Activated T-helper 1 cell treated with Interleukin-2 at 50 U/mL for 16 hours (primary cell): ENCODE results near the gene ANGPTL8.

Experiments used
- DNase-seq: peaks from one replicate; pipeline ENCODE4 v3.0.0-alpha.2; 2020; ENCODE audit warnings: low read depth

ANGPTL8 gene

GRCh38 chr19:11203194-11204075, 36.0 kb upstream of the ANGPTL8 start:
- no peak for DNase-seq

DNA sequence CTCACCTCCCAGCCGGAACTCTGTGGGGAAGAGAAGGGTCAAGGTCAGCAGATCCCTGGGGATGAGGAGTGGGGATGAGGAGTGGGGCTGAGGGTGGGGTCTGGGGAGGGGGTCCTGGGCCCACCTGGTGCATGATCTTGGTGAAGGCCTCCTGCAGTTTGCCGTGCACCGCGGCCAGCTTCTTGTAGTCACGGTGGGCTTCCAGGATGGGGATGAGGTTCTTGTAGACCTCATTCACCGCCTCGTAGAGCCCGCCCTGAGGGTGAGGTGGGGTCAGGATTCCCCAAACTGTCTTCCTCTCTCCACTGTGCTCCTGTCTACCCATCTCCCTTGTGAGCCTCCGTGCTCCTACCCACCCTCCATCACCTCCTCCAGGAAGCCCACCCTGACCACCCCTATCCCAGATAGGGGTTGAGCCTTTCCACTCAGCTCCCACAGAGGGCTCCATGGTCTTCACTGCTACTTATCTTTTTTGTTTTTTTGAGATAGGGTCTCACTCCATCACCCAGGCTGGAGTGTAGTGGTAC, 35.3 kb upstream of the ANGPTL8 start:
- no peak for DNase-seq

DNA sequence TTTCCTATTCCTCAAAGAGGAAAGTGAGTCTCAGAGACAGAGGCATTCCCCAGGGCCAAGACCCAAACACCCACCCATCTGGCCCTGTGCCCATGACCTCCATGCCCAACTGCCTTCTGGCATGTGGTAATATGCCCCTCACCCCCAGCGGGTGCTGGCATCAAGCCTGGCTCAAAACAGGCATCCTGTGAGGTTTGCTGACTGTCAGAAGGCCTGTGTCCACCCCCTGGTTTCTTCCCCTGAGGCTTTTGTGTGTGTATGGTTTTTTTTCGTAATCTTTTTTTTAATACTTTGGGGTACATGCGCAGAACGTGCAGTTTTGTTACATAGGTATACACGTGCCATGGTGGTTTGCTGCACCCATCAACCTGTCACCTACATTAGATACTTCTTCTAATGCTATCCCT, 34.5 kb upstream of the ANGPTL8 start:
- no peak for DNase-seq

DNA sequence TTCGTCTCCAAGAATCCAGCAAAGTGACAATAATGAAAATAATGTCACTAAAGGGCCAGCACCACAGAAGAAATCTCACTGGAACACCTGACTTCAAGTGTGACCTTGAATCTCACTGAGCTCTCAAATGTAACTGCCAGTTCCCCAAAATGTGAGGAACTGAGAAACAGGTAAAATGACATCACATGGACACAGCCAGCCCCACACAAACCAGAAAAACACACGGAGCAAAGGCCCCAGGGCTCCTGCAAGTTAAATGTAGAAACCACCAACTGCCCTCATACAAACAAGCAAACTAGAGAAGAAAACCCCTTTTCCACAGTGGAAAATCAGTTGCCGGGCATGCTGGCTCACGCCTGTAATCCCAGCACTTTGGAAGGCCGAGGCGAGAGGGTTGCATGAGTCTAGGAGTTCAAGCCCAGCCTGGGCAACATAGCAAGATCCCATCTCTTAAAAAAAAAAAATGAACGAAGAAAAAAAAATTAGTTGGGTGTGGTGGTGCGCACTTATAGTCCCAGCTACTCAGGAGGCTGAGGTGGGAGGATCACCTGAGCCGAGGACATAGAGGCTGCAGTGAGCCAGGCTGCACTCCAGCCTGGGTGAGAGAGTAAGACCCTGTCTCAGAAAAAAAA, 33.4 kb upstream of the ANGPTL8 start:
- DNase-seq, result no peak

GRCh38 chr19:11208561-11209471, 30.6 kb upstream of the ANGPTL8 start:
- DNase-seq, result no peak

DNA sequence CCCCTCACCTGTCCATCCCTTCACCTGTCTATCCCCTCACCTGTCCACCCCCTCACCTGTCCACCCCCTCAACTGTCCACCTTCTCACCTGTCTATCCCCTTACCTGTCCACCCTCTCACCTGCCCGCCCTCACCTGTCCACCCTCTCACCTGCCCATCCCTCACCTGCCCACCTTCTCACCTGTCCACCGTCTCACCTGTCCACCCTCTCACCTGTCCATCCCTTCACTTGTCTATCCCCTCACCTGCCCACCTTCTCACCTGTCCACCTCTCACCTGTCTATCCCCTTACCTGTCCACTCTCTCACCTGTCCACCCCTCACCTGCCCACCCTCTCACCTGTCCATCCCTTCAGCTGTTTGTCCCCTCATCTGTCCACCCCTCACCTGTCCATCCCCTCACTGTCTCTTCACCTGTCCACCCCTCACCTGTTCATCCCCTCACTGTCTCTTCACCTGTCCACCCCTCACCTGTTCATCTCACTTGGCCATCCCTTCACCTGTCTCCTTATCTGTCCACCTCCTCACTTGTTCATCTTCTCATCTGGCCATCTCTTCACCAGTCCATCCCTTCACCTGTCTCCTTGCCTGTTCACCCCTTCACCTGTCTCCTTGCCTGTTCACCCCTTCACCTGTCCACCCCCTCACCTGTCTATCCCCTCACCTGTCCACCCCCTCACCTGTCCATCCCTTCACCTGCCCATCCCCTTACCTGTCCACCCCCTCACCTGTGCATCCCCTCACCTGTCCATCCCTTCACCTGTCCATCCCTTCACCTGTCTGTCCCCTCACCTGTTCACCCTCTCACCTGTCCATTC, 29.4 kb upstream of the ANGPTL8 start:
- DNase-seq, result no peak

GRCh38 chr19:11210656-11210928, 28.8 kb upstream of the ANGPTL8 start:
- DNase-seq, result no peak

DNA sequence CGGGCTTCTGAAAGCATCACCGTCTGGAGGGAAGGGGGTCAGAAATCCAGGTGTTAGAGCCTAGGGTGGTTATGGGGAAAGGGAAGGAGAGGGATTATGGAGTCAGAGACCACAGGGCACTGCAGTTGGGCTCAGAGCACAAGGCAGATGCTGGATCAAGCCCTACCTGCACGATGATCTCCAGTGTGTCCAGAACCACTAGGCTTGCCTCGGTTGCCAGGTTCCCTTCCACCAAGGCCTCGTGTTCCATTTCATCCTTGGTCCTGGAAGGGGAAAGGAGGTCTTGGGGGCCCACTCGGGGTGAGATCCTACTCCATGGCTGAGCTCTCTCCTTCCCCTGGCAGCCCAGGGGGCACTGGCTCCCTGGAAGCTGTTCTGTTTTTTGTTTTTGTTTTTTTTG, 25.0 kb upstream of the ANGPTL8 start:
- no peak for DNase-seq

- no peak for DNase-seq
These were observed 18.3 kb upstream of the ANGPTL8 start for GRCh38 chr19:11221082-11221598.

GRCh38 chr19:11223200-11223599, 16.2 kb upstream of the ANGPTL8 start:
- DNase-seq, result no peak

GRCh38 chr19:11224429-11224828, 15.0 kb upstream of the ANGPTL8 start:
- no peak for DNase-seq

DNA sequence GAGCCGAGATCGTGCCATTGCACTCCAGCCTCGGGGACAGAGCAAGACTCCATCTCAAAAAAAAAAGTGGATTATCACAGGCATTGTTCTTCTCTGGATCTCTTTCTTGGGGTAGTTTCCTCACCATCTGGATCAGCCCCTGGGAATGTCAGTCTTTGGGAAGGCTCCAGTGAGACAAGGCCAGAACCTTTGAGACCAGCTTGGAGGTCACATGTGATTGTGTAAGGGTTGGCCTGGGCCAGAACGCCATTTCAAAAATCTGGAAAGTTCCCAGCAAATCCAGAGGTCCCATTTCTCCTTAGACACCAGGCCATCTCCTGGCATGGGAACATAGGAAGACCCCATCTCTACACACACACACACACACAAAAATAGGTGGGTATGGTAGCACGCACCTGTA, 14.2 kb upstream of the ANGPTL8 start:
- no peak for DNase-seq

- no peak for DNase-seq
These were observed 13.6 kb upstream of the ANGPTL8 start for GRCh38 chr19:11225815-11226214.

GRCh38 chr19:11226716-11227166, 12.7 kb upstream of the ANGPTL8 start:
- no peak for DNase-seq

- no peak for DNase-seq
These were observed 12.1 kb upstream of the ANGPTL8 start for GRCh38 chr19:11227195-11227886.

- DNase-seq, result no peak
These were observed 8.6 kb upstream of the ANGPTL8 start for GRCh38 chr19:11230621-11231386.

GRCh38 chr19:11232555-11232954, 6.9 kb upstream of the ANGPTL8 start:
- DNase-seq, result no peak

GRCh38 chr19:11233073-11233472, 6.3 kb upstream of the ANGPTL8 start:
- no peak for DNase-seq

DNA sequence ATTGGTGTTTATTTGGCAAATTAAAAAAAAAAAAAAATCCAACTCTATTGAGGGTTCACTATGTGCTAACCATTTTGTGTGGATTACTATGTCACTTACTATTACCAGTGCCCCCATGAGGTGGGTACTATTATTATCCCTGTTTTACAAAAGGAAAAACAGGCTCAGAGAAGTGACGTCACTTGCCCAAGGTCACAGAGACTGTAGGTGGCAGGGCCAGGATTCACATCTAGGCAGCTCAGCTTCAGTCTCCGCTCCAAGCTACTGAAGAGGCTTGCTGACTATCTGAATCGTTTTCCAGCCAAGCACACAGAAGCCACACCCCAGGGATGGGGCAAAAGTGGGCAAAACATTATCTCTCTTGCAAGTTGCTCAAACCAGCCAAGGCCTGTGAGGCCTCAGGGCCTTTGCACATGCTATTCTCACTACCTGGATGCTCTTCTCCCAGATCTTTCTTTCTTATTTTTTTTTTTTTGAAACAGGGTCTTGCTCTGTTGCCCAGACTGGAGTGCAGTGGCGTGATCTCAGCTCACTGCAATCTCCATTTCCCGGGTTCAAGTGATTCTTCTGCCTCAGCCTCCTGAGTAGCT, 4.8 kb upstream of the ANGPTL8 start:
- DNase-seq, result no peak
